HG02840 (cell line): ENCODE results near the gene PIAS2.
A peak's percentile ranks its signal among the peaks of the same experiment; 100 is the strongest.
"Not testable (repeated sequence)": the region's sequence is repeated elsewhere in the genome, so short reads cannot be mapped to it uniquely, and the experiment has no call there.

Experiments used
- ATAC-seq: cut with Tn5 transposase; IDR thresholded peaks from one replicate; pipeline ENCODE4 v1.9.1; 2021; ENCODE audit warnings: mild to moderate bottlenecking, moderate library complexity, moderate number of reproducible peaks; ENCODE audit not compliant: unreplicated experiment, low FRiP score

The PIAS2 gene

GRCh38 chr18:46917108-46917802, at the start of gene PIAS2, which contains the start of gene KATNAL2:
Gene PIAS2 (minus strand): TSS chr18:46917507. CDS start chr18:46917345, 162 bp downstream.
Gene KATNAL2 (plus strand): TSS chr18:46917602. CDS start chr18:46946873, 29,271 bp downstream.
- peak; percentile 78 for ATAC-seq

GRCh38 chr18:46966266-46966665, 49.0 kb upstream of the PIAS2 start:
- ATAC-seq = not testable (repeated sequence)

GRCh38 chr18:46964579-46965293, 47.4 kb upstream of the PIAS2 start:
- ATAC-seq = not testable (repeated sequence)

- ATAC-seq = not testable (repeated sequence)
Measured at GRCh38 chr18:46963656-46964578, 46.6 kb upstream of the PIAS2 start.

- no peak for ATAC-seq
Measured at GRCh38 chr18:46958209-46958608, 40.9 kb upstream of the PIAS2 start.

- ATAC-seq = no peak
Measured at GRCh38 chr18:46953195-46953594, 35.9 kb upstream of the PIAS2 start.

- ATAC-seq = no peak
Measured at GRCh38 chr18:46950064-46950656, 32.9 kb upstream of the PIAS2 start.

GRCh38 chr18:46946656-46947282, 29.5 kb upstream of the PIAS2 start:
- peak; percentile 86 for ATAC-seq

GRCh38 chr18:46942646-46943045, 25.3 kb upstream of the PIAS2 start:
- no peak for ATAC-seq

- ATAC-seq = no peak
Measured at GRCh38 chr18:46939998-46940571, 22.8 kb upstream of the PIAS2 start.

GRCh38 chr18:46939337-46939963, 22.1 kb upstream of the PIAS2 start:
- no peak for ATAC-seq

- ATAC-seq = no peak
Measured at GRCh38 chr18:46920653-46921052, 3.3 kb upstream of the PIAS2 start.

- no peak for ATAC-seq
Measured at GRCh38 chr18:46920067-46920466, 2.8 kb upstream of the PIAS2 start.

- peak; percentile 9 for ATAC-seq
Measured at GRCh38 chr18:46917803-46918600, 695 bp upstream of the PIAS2 start.

- ATAC-seq = no peak
Measured at GRCh38 chr18:46916551-46917107, 678 bp downstream of the PIAS2 start.

GRCh38 chr18:46915800-46916550, 1.3 kb downstream of the PIAS2 start:
- ATAC-seq = no peak

- no peak for ATAC-seq
Measured at GRCh38 chr18:46910856-46911255, 6.5 kb downstream of the PIAS2 start.
